H1 (cell line): ENCODE data around the gene PFN3. TPM values are rescaled to one million over a fixed set of nuclear protein-coding genes. Genes with fewer than 3 reads are reported as not detected.

Experiments
- CHD7 ChIP-seq: fragments of 300-600 bp; sonication (generic); IDR thresholded peaks from 2 replicates; pipeline ENCODE4 v1.7.1; 2012; ENCODE audit warnings: low read length, moderate library complexity, mild to moderate bottlenecking, inconsistent platforms; ENCODE audit not compliant: insufficient replicate concordance
- POLR2A ChIP-seq, 2 experiments: IDR thresholded peaks; 1 replicate in 1 of 2; 2 replicates in 1 of 2; pipeline ENCODE4 v1.6.1; 2011; ENCODE audit warnings: low read depth in 2 of 2, low read length in 2 of 2, mild to moderate bottlenecking in 2 of 2; ENCODE audit errors: control extremely low read depth in 1 of 2
- SRF ChIP-seq: IDR thresholded peaks from 2 replicates; pipeline ENCODE4 v1.6.1; 2011; ENCODE audit warnings: mild to moderate bottlenecking, low read depth, low read length, moderate library complexity
- polyA plus RNA-seq, 7 experiments: library from polyadenylated mRNA; depleted of rRNA in 3 of 7; stranded (reverse) in 5 of 7; unstranded in 2 of 7; fragments of >200 nt in 5 of 7; fragments of 200-250 nt in 2 of 7; gene quantifications; 1 replicate in 5 of 7; 2 replicates in 1 of 7; 4 replicates in 1 of 7; pipeline versions ENCODE4 v1.2.1 to v1.2.3, GENCODE V29; 2011 to 2013; ENCODE audit warnings: missing spikeins in 2 of 7, mixed read lengths in 2 of 7
- total RNA-seq: library from RNA; stranded (reverse); fragmentation: NEBNext Ultra II Directional; extraction: Animal tissue kit (Norgen Biotek cat#: 25700); gene quantifications from 2 replicates; pipeline ENCODE4 v1.2.1, GENCODE V29; 2021

PFN3 gene
- total and polyA plus RNA-seq, 2 of the 8 experiments (the other 6 are each of a cell fraction or from before 2014, with no cell fraction given) = not detected

- TF ChIP-seq CHD7 = no peak
- no peak for TF ChIP-seq POLR2A (IDR thresholded peaks at IDR 0.05; ENCODE audit: control extremely low read depth in 1 of 2, low read depth in 2 of 2, low read length in 2 of 2)
- TF ChIP-seq SRF = no peak
These were observed 42.8 kb downstream of the PFN3 start, which contains the start of gene RGS14 (continued) for GRCh38 chr5:177357459-177358351.
